Smooth muscle cell (in vitro differentiated cells): ENCODE data around the gene ULK1. TPM values are rescaled to one million over a fixed set of nuclear protein-coding genes. Genes with fewer than 3 reads are reported as not detected.

Experiments used
- DNase-seq: peaks from one replicate; lab custom pipeline; 2025; ENCODE audit not compliant: unreplicated experiment; lab: John Stamatoyannopoulos, UW
- H2AFZ ChIP-seq: fragments of 200-600 bp; sonication (generic); 2 replicates; pipeline ENCODE4 v1.6.0; 2016; ENCODE audit warnings: antibody characterized with exemption, low read depth, mild to moderate bottlenecking
- H3F3A ChIP-seq: fragments of 200-600 bp; sonication (generic); 2 replicates; pipeline ENCODE4 v1.6.0; 2017; ENCODE audit warnings: antibody characterized with exemption, low read depth
- H3K27ac ChIP-seq: fragments of 200-600 bp; sonication (generic); 2 replicates; pipeline ENCODE4 v1.5.1; 2016; ENCODE audit warnings: low read depth, mild to moderate bottlenecking
- H3K27me3 ChIP-seq: fragments of 200-600 bp; sonication (generic); 2 replicates; pipeline ENCODE4 v1.6.1; 2016; ENCODE audit warnings: low read depth, mild to moderate bottlenecking
- H3K36me3 ChIP-seq: fragments of 200-600 bp; sonication (generic); 2 replicates; pipeline ENCODE4 v1.5.1; 2016; ENCODE audit warnings: low read depth
- H3K4me1 ChIP-seq: fragments of 200-600 bp; sonication (generic); 2 replicates; pipeline ENCODE4 v1.5.1; 2016; ENCODE audit warnings: low read depth
- H3K4me2 ChIP-seq: fragments of 200-600 bp; sonication (generic); 2 replicates; pipeline ENCODE4 v1.6.0; 2016; ENCODE audit warnings: mild to moderate bottlenecking
- H3K4me3 ChIP-seq: fragments of 200-600 bp; sonication (generic); 2 replicates; pipeline ENCODE4 v1.5.1; 2016; ENCODE audit warnings: mild to moderate bottlenecking
- H3K79me2 ChIP-seq: fragments of 200-600 bp; sonication (generic); 2 replicates; pipeline ENCODE4 v1.6.0; 2016; ENCODE audit warnings: low read depth, mild to moderate bottlenecking
- H3K9ac ChIP-seq: fragments of 200-600 bp; sonication (generic); 2 replicates; pipeline ENCODE4 v1.6.0; 2016; ENCODE audit warnings: low read depth
- H3K9me3 ChIP-seq: fragments of 200-600 bp; sonication (generic); replicated peaks from 2 replicates; pipeline ENCODE4 v1.5.1; 2016; ENCODE audit warnings: low read depth
- H4K20me1 ChIP-seq: fragments of 200-600 bp; sonication (generic); 2 replicates; pipeline ENCODE4 v1.6.0; 2016; ENCODE audit warnings: low read depth
- WGBS: methylation state at CpG from one replicate; pipeline ENCODE4 v1.1.7; 2016; ENCODE audit warnings: low lambda C conversion rate; 5-methylcytosine and 5-hydroxymethylcytosine counted together
- polyA plus RNA-seq: library from polyadenylated mRNA; unstranded; fragments of >200 nt; fragmentation: Nextera tagmentation; extraction: Ambion mirVana; gene quantifications from 2 replicates; pipeline ENCODE4 v1.2.1, GENCODE V29; 2016
- total RNA-seq: library from RNA; depleted of rRNA; stranded (reverse); fragments of >200 nt; gene quantifications from 2 replicates; pipeline ENCODE4 v1.2.3, GENCODE V29; 2014
- TF ChIP-seq, protein P1 (sequence below): fragments of 200-600 bp; sonication (generic); IDR thresholded peaks from 2 replicates; pipeline ENCODE4 v1.5.1; 2017; ENCODE audit warnings: borderline replicate concordance, mild to moderate bottlenecking, antibody characterized with exemption; ENCODE audit not compliant: insufficient read depth, poor library complexity, severe bottlenecking

The ULK1 gene
- total and polyA plus RNA-seq, 2 experiments from 2014 or later = 8.5 to 10.5 TPM

DNA sequence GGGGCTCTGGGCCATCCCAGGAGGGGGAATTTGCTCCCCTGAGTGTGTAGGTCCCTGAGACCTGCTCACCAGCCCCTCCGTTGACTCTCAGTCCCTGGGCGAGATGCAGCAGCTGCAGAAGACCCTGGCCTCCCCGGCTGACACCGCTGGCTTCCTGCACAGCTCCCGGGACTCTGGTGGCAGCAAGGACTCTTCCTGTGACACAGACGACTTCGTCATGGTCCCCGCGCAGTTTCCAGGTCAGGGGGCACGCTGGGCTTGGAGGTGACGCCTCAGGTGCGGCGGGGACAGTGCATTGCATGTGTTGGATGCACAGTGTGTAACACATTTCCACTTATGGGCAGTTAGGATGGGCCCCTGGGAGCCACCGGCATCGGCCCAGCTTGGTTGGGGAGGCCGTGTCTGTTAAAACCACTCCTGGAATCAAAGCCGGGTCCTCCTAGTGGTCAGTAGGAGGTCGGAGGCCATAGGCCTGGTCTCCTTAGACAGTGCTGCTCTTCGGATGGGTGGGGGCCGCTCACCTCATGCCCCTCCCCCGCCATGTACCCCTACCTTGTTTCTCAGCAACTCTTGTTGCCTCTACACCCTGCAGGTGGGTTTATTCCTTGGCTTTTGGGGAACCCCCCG lies 17.5 kb downstream of the ULK1 start:
- no peaks in the 10 kb centered on the region for H3K36me3 ChIP-seq
- peak overlapping the region; percentile 64 for H3K4me2 ChIP-seq
- no peaks in the 10 kb centered on the region for H3K4me1 ChIP-seq
- DNase-seq = no peak
- H4K20me1 ChIP-seq = peaks cover 19% of the 10 kb centered on the region
- WGBS = 91% methylated on average over 22 of the region's 22 CpGs
- no peaks in the 10 kb centered on the region for H3K27me3 ChIP-seq
- H3F3A ChIP-seq = no peaks in the 10 kb centered on the region
- H3K27ac ChIP-seq = peak overlapping the region; percentile 70
- TF ChIP-seq, protein P1, sequence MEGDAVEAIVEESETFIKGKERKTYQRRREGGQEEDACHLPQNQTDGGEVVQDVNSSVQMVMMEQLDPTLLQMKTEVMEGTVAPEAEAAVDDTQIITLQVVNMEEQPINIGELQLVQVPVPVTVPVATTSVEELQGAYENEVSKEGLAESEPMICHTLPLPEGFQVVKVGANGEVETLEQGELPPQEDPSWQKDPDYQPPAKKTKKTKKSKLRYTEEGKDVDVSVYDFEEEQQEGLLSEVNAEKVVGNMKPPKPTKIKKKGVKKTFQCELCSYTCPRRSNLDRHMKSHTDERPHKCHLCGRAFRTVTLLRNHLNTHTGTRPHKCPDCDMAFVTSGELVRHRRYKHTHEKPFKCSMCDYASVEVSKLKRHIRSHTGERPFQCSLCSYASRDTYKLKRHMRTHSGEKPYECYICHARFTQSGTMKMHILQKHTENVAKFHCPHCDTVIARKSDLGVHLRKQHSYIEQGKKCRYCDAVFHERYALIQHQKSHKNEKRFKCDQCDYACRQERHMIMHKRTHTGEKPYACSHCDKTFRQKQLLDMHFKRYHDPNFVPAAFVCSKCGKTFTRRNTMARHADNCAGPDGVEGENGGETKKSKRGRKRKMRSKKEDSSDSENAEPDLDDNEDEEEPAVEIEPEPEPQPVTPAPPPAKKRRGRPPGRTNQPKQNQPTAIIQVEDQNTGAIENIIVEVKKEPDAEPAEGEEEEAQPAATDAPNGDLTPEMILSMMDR = no peak
- no peaks in the 10 kb centered on the region for H3K79me2 ChIP-seq
- H3K4me3 ChIP-seq = no peak overlapping the region
- no peaks in the 10 kb centered on the region for H3K9me3 ChIP-seq
- no peak overlapping the region for H2AFZ ChIP-seq
- H3K9ac ChIP-seq = no peak overlapping the region

DNA sequence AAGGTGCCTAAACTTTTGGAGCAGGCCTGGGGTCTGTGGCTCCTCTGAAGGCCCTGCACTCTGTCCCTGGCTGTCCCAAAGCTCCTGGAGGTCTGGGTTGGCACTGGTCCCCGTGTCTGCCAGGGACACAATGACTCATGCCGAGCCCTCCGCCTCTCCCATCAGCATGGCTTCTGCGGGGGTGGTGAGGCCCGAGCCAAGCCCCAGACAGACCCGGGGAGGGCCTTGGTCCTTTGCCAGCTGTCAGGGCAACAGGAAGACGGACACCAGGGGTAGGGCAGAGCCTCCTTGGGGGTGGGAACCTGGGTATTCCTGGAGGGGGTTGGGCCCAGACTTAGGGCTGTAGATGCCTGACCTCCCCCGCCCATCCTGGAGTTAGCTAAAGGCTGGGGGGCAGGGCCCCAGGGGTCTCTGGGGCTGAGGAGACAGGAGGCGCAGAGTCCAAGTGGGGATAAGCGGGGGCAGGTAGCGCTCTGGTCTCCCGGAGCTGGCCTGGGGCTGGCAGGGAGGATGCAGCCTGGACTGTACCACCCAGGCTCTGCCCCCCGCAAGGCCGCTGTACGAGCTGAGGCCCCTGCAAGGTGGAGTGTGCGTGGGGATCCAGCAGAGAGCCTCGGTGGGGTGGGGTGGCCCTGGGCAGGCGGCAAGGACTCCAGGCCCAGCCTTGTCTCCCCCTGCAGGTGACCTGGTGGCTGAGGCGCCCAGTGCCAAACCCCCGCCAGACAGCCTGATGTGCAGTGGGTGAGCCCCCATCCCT lies 18.3 kb downstream of the ULK1 start:
- WGBS = 58% methylated on average over 17 of the region's 20 CpGs
- H3K79me2 ChIP-seq = no peaks in the 10 kb centered on the region
- peaks cover 12% of the 10 kb centered on the region for H4K20me1 ChIP-seq
- H3F3A ChIP-seq = no peaks in the 10 kb centered on the region
- no peaks in the 10 kb centered on the region for H3K36me3 ChIP-seq
- no peaks in the 10 kb centered on the region for H3K9me3 ChIP-seq
- peak overlapping the region; percentile 64 for H3K4me2 ChIP-seq
- H2AFZ ChIP-seq = no peak overlapping the region
- TF ChIP-seq, protein P1 = no peak
- peak; percentile 70 for DNase-seq
- no peak overlapping the region for H3K4me3 ChIP-seq
- H3K27me3 ChIP-seq = no peaks in the 10 kb centered on the region
- H3K9ac ChIP-seq = no peak overlapping the region
- H3K27ac ChIP-seq = peak overlapping the region; percentile 70
- no peaks in the 10 kb centered on the region for H3K4me1 ChIP-seq

DNA sequence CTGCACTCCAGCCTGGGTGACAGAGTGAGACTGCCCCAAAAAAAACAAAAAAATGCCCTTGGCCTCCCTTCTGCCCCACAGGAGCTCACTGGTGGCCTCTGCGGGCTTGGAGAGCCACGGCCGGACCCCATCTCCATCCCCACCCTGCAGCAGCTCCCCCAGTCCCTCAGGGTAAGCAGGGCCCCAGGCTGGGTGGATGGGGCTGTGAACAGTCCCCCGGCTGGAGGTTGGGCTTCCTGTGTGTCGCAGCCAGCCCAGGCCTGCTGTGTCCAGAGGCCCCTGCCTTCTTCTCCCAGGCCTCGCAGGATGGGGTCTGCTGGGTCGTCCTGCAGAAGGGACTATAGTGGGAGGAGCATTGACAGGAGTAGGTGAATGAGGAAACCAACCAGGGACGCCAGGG lies 19.2 kb downstream of the ULK1 start:
- no peaks in the 10 kb centered on the region for H3K9me3 ChIP-seq
- no peak overlapping the region for H3K9ac ChIP-seq
- H3K36me3 ChIP-seq = no peaks in the 10 kb centered on the region
- no peaks in the 10 kb centered on the region for H3K79me2 ChIP-seq
- WGBS = 85% methylated on average over 7 of the region's 8 CpGs
- H3K4me3 ChIP-seq = no peak overlapping the region
- no peak overlapping the region for H3K27ac ChIP-seq
- no peaks in the 10 kb centered on the region for H3F3A ChIP-seq
- H2AFZ ChIP-seq = no peak overlapping the region
- no peaks in the 10 kb centered on the region for H3K4me1 ChIP-seq
- no peak overlapping the region for H3K4me2 ChIP-seq
- H4K20me1 ChIP-seq = peaks cover 12% of the 10 kb centered on the region
- TF ChIP-seq, protein P1 = no peak
- no peaks in the 10 kb centered on the region for H3K27me3 ChIP-seq
- no peak for DNase-seq
